BJ (cell line): ENCODE measurements around the gene SCAF4. TPM values are rescaled to one million over a fixed set of nuclear protein-coding genes. Genes with fewer than 3 reads are reported as not detected.

Experiments
- CTCF ChIA-PET: fragments of 350-600 bp; formaldehyde crosslinking; extraction: SDS; loops from one replicate; lab custom pipeline; 2021; ENCODE audit warnings: antibody characterized with exemption, inconsistent platforms; lab: Yijun Ruan, JAX
- POLR2A ChIA-PET: fragments of 300-600 bp; sonication (Branson Sonifier 250); formaldehyde crosslinking; extraction: SDS; loops from one replicate; lab custom pipeline; 2021; ENCODE audit warnings: antibody characterized with exemption; lab: Charles Lee
- DNase-seq: peaks from one replicate; pipeline ENCODE4 v3.0.0-alpha.2; 2011; ENCODE audit warnings: low read depth
- H3K27me3 ChIP-seq: 2 replicates; pipeline ENCODE4 v1.6.0; 2011; ENCODE audit warnings: low read length; ENCODE audit not compliant: control insufficient read depth, insufficient read depth
- H3K36me3 ChIP-seq: 2 replicates; pipeline ENCODE4 v1.5.1; 2011; ENCODE audit warnings: low read length; ENCODE audit not compliant: control insufficient read depth, insufficient read depth
- H3K4me3 ChIP-seq: 2 replicates; pipeline ENCODE4 v1.5.1; 2011; ENCODE audit warnings: low read depth, mild to moderate bottlenecking, control low read depth, low read length
- CTCF ChIP-seq: IDR thresholded peaks from 2 replicates; pipeline ENCODE4 v1.5.1; 2011; ENCODE audit warnings: low read depth, mild to moderate bottlenecking, control low read depth, inconsistent platforms, low read length, moderate library complexity; ENCODE audit not compliant: insufficient read depth
- polyA plus RNA-seq: library from polyadenylated mRNA; depleted of rRNA; stranded (reverse); fragments of >200 nt; gene quantifications from 2 replicates; pipeline ENCODE4 v1.2.3, GENCODE V29; 2011

The SCAF4 gene
- polyA plus RNA-seq, 1 experiment: 4.1 TPM

DNA sequence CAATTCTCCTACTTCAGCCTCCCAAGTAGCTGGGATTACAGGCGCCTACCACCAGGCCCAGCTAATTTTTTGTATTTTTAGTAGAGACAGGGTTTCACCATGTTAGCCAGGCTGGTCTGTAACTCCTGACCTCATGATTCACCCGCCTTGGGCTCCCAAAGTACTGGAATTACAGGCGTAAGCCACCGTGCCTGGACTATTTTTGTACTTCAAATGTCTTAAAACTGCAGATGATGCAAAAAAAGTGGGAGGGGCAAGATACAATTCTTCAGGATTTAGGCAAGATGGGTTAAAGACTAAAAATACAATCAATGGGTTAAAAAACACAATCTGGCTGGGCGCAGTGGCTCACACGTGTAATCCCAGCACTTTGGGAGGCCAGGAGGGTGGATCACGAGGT is 4.7 kb downstream of the SCAF4 start:
- no peak for TF ChIP-seq CTCF
- no peak for DNase-seq
- Histone ChIP-seq H3K27me3 (no peaks in the 10 kb centered on the region), H3K4me3 (no peak overlapping the region), H3K36me3 (no peaks in the 10 kb centered on the region)
- ChIA-PET POLR2A (no interaction called here), CTCF (no interaction called here)

DNA sequence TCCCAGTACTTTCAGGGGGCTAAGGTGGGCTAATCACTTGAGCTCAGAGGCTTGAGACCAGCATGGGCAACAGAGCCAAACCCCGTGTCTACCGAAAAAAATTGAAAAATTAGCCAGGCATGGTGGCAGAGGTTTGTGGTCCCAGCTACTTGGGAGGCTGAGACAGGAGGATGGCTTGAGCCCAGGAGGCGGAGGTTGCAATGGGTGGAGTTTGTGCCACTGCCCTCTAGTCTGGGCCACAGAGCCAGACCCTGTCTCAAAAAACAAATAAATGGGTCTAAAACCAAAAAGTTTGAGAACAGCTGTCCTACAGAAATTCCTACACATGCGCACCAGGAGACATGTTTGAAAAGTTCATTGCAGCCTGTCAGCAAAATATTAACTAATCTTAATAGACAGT is 5.5 kb downstream of the SCAF4 start:
- ChIA-PET POLR2A (no interaction called here), CTCF (no interaction called here)
- no peak for TF ChIP-seq CTCF
- Histone ChIP-seq H3K4me3 (no peak overlapping the region), H3K27me3 (no peaks in the 10 kb centered on the region), H3K36me3 (no peaks in the 10 kb centered on the region)
- DNase-seq: no peak

DNA sequence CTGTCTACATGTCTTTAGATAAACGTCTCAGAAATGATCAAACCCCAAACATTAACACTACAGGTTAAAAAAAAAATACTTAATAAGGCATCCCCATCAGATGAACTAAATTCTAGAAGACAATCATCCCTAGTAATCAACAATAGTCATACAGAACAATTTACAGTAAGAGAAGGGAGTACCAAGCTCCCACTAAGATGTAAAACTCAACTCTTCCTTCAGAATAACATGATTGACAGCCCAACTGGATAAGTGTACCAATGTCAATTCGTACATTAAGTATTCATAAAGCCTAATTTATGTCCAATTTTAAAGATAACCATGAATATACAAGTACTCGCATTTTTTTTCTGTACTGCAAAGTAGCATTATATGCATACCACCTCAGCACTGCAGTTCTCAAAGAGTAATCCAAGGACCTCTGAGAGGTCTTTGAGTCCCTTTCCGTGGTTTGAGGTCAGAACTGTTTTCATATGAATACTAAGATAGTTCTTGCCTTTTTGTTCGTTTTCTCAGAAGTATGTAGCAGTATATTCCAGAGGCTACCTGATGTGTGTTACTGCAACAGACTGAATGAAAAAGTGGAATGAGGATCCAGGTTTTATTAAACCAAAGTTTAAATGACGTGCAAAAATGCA is 6.6 kb downstream of the SCAF4 start:
- no peaks in the 10 kb centered on the region for H3K27me3 ChIP-seq
- no peak overlapping the region for H3K4me3 ChIP-seq
- no peaks in the 10 kb centered on the region for H3K36me3 ChIP-seq
- POLR2A ChIA-PET: no interaction called here
- DNase-seq: no peak
- CTCF ChIA-PET: interaction anchor here (0.6 to 0.7 kb wide), 2 partner anchors 22 to 1108 kb away, joined by 3 to 4 read pairs; no protein-coding TSS in a partner anchor
- no peak for TF ChIP-seq CTCF

GRCh38 chr21:31724552-31724951 is 7.4 kb downstream of the SCAF4 start:
- ChIA-PET CTCF (no interaction called here), POLR2A (no interaction called here)
- Histone ChIP-seq H3K4me3 (no peak overlapping the region), H3K36me3 (no peaks in the 10 kb centered on the region), H3K27me3 (no peaks in the 10 kb centered on the region)
- no peak for TF ChIP-seq CTCF
- DNase-seq: no peak

DNA sequence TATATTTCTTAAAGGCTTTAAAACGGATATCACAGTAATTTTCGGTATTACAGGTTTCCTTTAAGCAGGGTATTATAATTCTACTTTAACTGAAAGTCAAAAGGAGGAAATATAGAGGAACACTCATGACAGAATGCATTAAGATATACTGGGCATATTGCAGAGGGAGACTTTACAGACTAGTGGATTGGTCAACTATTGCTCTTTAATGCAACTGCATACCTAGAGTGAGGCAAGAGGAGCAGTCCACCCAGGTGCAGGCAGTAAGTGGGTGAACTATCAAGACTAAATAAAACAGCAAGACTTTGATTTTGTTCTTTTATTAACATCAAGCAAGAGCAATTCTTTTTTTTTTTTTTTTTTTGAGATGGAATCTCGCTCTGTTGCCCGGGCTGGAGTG is 10.5 kb downstream of the SCAF4 start:
- DNase-seq: no peak
- no peak for TF ChIP-seq CTCF
- Histone ChIP-seq H3K36me3 (no peaks in the 10 kb centered on the region), H3K4me3 (no peak overlapping the region), H3K27me3 (no peaks in the 10 kb centered on the region)
- ChIA-PET POLR2A (no interaction called here), CTCF (no interaction called here)
